Measurements from ENCODE around the gene VPS37D.

Gene VPS37D

GRCh38 chr7:73678862-73679261 is 11.2 kb downstream of the VPS37D start:
- H3K79me2 ChIP-seq (ENCODE audit: insufficient read depth, low read length), result peaks cover 35% of the 10 kb centered on the region
- TF ChIP-seq EZH2phosphoT487 (conservative IDR thresholded peaks at IDR 0.05; ENCODE audit: low read length) (no peak), CTCF (IDR thresholded peaks at IDR 0.05; ENCODE audit: insufficient read depth, low read length, poor library complexity, severe bottlenecking) (no peak)
- no peaks in the 10 kb centered on the region for H3K27me3 ChIP-seq (ENCODE audit: low read length)
- H3K36me3 ChIP-seq (ENCODE audit: low read length), result no peaks in the 10 kb centered on the region
- no peaks in the 10 kb centered on the region for H3K9me2 ChIP-seq (replicated peaks; ENCODE audit: insufficient read depth, low read length)
- H2AFZ ChIP-seq (ENCODE audit: low read depth, low read length, severe bottlenecking), result no peak overlapping the region
- H3K4me3 ChIP-seq (ENCODE audit: insufficient read depth, low read length, poor library complexity, severe bottlenecking), result no peak overlapping the region
- H3K27ac ChIP-seq (ENCODE audit: low read depth, low read length), result no peak overlapping the region
- H3K9me3 ChIP-seq (ENCODE audit: insufficient read depth, low read length), result no peaks in the 10 kb centered on the region
- no peak overlapping the region for H3K9ac ChIP-seq (ENCODE audit: low read length)
- H4K20me1 ChIP-seq (ENCODE audit: low read depth, low read length), result no peaks in the 10 kb centered on the region
- H3K4me2 ChIP-seq (ENCODE audit: low read depth, low read length, poor library complexity, severe bottlenecking), result no peak overlapping the region
- no peaks in the 10 kb centered on the region for H3F3A ChIP-seq (ENCODE audit: insufficient read depth)

GRCh38 chr7:73679709-73680108 is 12.1 kb downstream of the VPS37D start:
- Histone ChIP-seq H3K36me3 (ENCODE audit: low read length) (no peaks in the 10 kb centered on the region), H3K4me2 (ENCODE audit: low read depth, low read length, poor library complexity, severe bottlenecking) (no peak overlapping the region), H4K20me1 (ENCODE audit: low read depth, low read length) (no peaks in the 10 kb centered on the region), H3F3A (ENCODE audit: insufficient read depth) (no peaks in the 10 kb centered on the region), H3K27me3 (ENCODE audit: low read length) (no peaks in the 10 kb centered on the region), H3K9ac (ENCODE audit: low read length) (no peak overlapping the region), H3K79me2 (ENCODE audit: insufficient read depth, low read length) (peaks cover 43% of the 10 kb centered on the region), H3K9me3 (ENCODE audit: insufficient read depth, low read length) (no peaks in the 10 kb centered on the region), H2AFZ (ENCODE audit: low read depth, low read length, severe bottlenecking) (no peak overlapping the region), H3K4me3 (ENCODE audit: insufficient read depth, low read length, poor library complexity, severe bottlenecking) (no peak overlapping the region), H3K9me2 (replicated peaks; ENCODE audit: insufficient read depth, low read length) (no peaks in the 10 kb centered on the region), H3K27ac (ENCODE audit: low read depth, low read length) (no peak overlapping the region)
- TF ChIP-seq CTCF (IDR thresholded peaks at IDR 0.05; ENCODE audit: insufficient read depth, low read length, poor library complexity, severe bottlenecking) (no peak), EZH2phosphoT487 (conservative IDR thresholded peaks at IDR 0.05; ENCODE audit: low read length) (no peak)

- Histone ChIP-seq H3K36me3 (ENCODE audit: low read length) (no peaks in the 10 kb centered on the region), H3K9me2 (replicated peaks; ENCODE audit: insufficient read depth, low read length) (no peaks in the 10 kb centered on the region), H3K27ac (ENCODE audit: low read depth, low read length) (no peak overlapping the region), H2AFZ (ENCODE audit: low read depth, low read length, severe bottlenecking) (no peak overlapping the region), H3F3A (ENCODE audit: insufficient read depth) (no peaks in the 10 kb centered on the region), H3K79me2 (ENCODE audit: insufficient read depth, low read length) (peaks cover 51% of the 10 kb centered on the region), H3K27me3 (ENCODE audit: low read length) (no peaks in the 10 kb centered on the region), H3K4me3 (ENCODE audit: insufficient read depth, low read length, poor library complexity, severe bottlenecking) (no peak overlapping the region), H3K4me2 (ENCODE audit: low read depth, low read length, poor library complexity, severe bottlenecking) (no peak overlapping the region), H3K9me3 (ENCODE audit: insufficient read depth, low read length) (no peaks in the 10 kb centered on the region), H3K9ac (ENCODE audit: low read length) (no peak overlapping the region), H4K20me1 (ENCODE audit: low read depth, low read length) (no peaks in the 10 kb centered on the region)
- TF ChIP-seq EZH2phosphoT487 (conservative IDR thresholded peaks at IDR 0.05; ENCODE audit: low read length) (no peak), CTCF (IDR thresholded peaks at IDR 0.05; ENCODE audit: insufficient read depth, low read length, poor library complexity, severe bottlenecking) (no peak)
Observed at GRCh38 chr7:73680501-73680900, 12.9 kb downstream of the VPS37D start.

Data from SU-DHL-6 (cell line).